Transverse colon (tissue), 4 donors: ENCODE measurements around the gene FAM107B.

Source experiments
- POLR2A ChIP-seq: fragments of 450-650 bp; IDR thresholded peaks from one replicate; pipeline ENCODE4 v1.6.1; 2016; ENCODE audit warnings: antibody characterized with exemption, mild to moderate bottlenecking, moderate library complexity
- POLR2AphosphoS5 ChIP-seq, 3 donors: sonication (generic); formaldehyde crosslinking; IDR thresholded peaks; one replicate each; pipeline ENCODE4 v1.6.1; 2016; ENCODE audit warnings: antibody characterized with exemption in 3 of 3
- TF ChIP-seq, protein P1 (sequence below), 5 experiments: fragments of 200-600 bp in 3 of 5; fragments of 450-650 bp in 2 of 5; sonication (generic) in 3 of 5; IDR thresholded peaks; 1 replicate in 2 of 5; 2 replicates in 3 of 5; pipeline ENCODE4 v1.5.1; 2016 to 2017; ENCODE audit warnings: antibody characterized with exemption in 5 of 5, inconsistent platforms in 3 of 5, mild to moderate bottlenecking in 2 of 5, moderate library complexity in 1 of 5

DNA sequence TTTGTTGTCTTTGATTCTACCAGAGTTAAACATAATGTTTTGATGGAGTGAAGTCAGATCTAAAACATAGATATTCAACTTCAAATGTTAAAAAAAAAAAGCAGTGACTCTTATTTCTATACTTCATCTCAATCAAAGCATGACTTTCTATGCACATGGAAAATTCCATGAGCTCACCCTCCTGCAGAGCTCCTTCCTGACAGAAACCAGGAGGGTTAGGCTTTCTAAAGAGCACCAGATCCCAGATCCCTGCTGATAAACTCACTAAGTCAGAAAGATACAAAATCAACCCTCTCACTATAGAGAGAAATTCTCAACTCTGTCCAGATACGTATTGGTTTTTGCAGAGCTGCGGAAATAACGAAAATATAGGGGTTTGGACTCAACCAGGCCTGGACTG lies 122.6 kb downstream of the FAM107B start:
- TF ChIP-seq POLR2A = no peak
- no peak for TF ChIP-seq POLR2AphosphoS5 (IDR thresholded peaks at IDR 0.05)
- TF ChIP-seq, protein P1, sequence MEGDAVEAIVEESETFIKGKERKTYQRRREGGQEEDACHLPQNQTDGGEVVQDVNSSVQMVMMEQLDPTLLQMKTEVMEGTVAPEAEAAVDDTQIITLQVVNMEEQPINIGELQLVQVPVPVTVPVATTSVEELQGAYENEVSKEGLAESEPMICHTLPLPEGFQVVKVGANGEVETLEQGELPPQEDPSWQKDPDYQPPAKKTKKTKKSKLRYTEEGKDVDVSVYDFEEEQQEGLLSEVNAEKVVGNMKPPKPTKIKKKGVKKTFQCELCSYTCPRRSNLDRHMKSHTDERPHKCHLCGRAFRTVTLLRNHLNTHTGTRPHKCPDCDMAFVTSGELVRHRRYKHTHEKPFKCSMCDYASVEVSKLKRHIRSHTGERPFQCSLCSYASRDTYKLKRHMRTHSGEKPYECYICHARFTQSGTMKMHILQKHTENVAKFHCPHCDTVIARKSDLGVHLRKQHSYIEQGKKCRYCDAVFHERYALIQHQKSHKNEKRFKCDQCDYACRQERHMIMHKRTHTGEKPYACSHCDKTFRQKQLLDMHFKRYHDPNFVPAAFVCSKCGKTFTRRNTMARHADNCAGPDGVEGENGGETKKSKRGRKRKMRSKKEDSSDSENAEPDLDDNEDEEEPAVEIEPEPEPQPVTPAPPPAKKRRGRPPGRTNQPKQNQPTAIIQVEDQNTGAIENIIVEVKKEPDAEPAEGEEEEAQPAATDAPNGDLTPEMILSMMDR (IDR thresholded peaks at IDR 0.05) = no peak
